ENCODE measurements around the gene RHOF. TPM values are rescaled to one million over a fixed set of nuclear protein-coding genes. Genes with fewer than 3 reads are reported as not detected.
A peak's percentile ranks its signal among the peaks of the same experiment; 100 is the strongest.

Gene RHOF
- total RNA-seq, 4 donors from 2014 or later, result 22.8 to 105 (median 69.9) TPM

GRCh38 chr12:121798787-121799155 lies 5.3 kb upstream of the RHOF start:
- Histone ChIP-seq H3K4me1 (peaks cover 54 to 64% of the 10 kb centered on the region in 2 donors), H3K27me3 (no peaks in the 10 kb centered on the region), H3K36me3 (no peaks in the 10 kb centered on the region), H3K27ac (peak overlapping the region; percentile 100), H3K9me3 (no peaks in the 10 kb centered on the region), H3K4me3 (replicated peaks in 1 of 3) (peak overlapping the region in 1 of 3 donors; percentile 89)
- intact Hi-C loops (cut with DNase I), result no loop called here
- TF ChIP-seq CTCF (IDR thresholded peaks at IDR 0.05), result no peak
- TF ChIP-seq POLR2A (IDR thresholded peaks at IDR 0.05), result no peak
- no peak for DNase-seq
- 74 to 81% methylated on average over 7 to 10 of the region's 10 CpGs for WGBS, 2 donors

GRCh38 chr12:121797937-121798786 lies 4.7 kb upstream of the RHOF start:
- Histone ChIP-seq H3K27me3 (no peaks in the 10 kb centered on the region), H3K9me3 (no peaks in the 10 kb centered on the region), H3K27ac (peak overlapping the region; percentile 100), H3K4me1 (peaks cover 59 to 67% of the 10 kb centered on the region in 2 donors), H3K4me3 (replicated peaks in 1 of 3) (peak overlapping the region in 1 of 3 donors; percentile 89), H3K36me3 (no peaks in the 10 kb centered on the region)
- no peak for TF ChIP-seq CTCF (IDR thresholded peaks at IDR 0.05)
- TF ChIP-seq POLR2A (IDR thresholded peaks at IDR 0.05), result no peak
- DNase-seq, result peak; percentile 81 to 83
- intact Hi-C loops (cut with DNase I), result no loop called here
- WGBS, 2 donors, result 39 to 40% methylated on average over 7 to 11 of the region's 19 CpGs

DNA sequence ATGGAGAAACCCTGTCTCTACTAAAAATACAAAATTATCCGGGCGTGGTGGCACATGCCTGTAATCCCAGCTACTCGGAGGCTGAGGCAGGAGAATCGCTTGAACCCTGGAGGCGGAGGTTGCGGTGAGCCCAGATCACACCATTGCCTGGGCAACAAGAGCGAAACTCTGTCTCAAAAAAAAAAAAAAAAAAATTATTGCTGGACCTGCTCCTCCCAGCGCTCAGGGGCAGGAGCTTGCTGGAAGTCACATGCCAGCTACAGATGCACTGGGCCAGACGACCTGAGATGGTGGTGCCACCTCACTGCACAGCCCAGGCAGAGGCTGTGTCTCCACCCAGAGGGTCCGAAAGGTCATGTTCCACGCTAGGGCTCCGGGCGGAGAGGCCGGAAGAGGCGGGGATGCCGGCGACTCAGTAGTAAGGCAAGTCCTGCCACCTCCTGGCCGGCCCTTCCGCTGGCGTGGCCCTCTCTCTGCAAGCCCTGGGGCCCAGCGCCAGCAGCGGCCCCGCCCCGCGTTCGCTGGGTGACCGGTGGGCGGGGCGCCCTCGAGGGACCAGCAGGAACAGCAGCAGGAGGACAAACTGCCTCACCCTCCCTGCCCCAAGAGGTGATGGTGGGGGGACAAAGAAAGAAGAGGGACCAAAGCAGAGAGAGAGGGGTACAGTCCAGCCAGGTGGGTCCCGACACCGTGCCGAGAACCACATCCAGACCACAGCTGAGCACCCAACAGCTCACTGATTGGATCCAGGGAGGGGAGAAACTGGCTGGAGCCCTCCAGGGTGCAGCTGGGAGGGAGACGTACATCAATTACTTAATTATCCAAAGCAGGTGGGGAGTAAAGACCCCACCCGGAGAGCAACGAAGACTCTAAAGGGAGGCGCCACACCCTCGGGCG lies 3.6 kb upstream of the RHOF start:
- Histone ChIP-seq H3K4me3 (replicated peaks in 1 of 3) (peak overlapping the region in 1 of 3 donors; percentile 15), H3K27me3 (no peaks in the 10 kb centered on the region), H3K36me3 (no peaks in the 10 kb centered on the region), H3K9me3 (no peaks in the 10 kb centered on the region), H3K4me1 (peaks cover 69 to 70% of the 10 kb centered on the region in 2 donors), H3K27ac (peak overlapping the region; percentile 91 to 100 (median 100))
- peak in 3 of 6 experiments; percentile 18 to 54 (median 27) for TF ChIP-seq CTCF (IDR thresholded peaks at IDR 0.05)
- TF ChIP-seq POLR2A (IDR thresholded peaks at IDR 0.05), result peak in 1 of 2 donors; percentile 81
- 17 to 31% methylated on average over 23 to 30 of the region's 39 CpGs for WGBS, 2 donors
- intact Hi-C loops (cut with DNase I), result no loop called here
- DNase-seq, result peak; percentile 99 to 100

GRCh38 chr12:121795034-121795968 lies 1.8 kb upstream of the RHOF start:
- peak overlapping the region; percentile 58 to 100 (median 100) for H3K27ac ChIP-seq
- TF ChIP-seq CTCF (IDR thresholded peaks at IDR 0.05) (peak; percentile 93 to 95 (median 94)), POLR2A (IDR thresholded peaks at IDR 0.05) (no peak)
- H3K9me3 ChIP-seq, result no peaks in the 10 kb centered on the region
- H3K4me1 ChIP-seq, result peaks cover 66 to 80% of the 10 kb centered on the region in 2 donors
- no peaks in the 10 kb centered on the region for H3K36me3 ChIP-seq
- H3K27me3 ChIP-seq, result no peaks in the 10 kb centered on the region
- no peak overlapping the region for H3K4me3 ChIP-seq (replicated peaks in 1 of 3)
- intact Hi-C loops (cut with DNase I), result loop anchor here (2.0 kb wide), 1 partner anchor 18 kb away; no protein-coding TSS in a partner anchor
- WGBS, 2 donors, result 39 to 41% methylated on average over 12 to 15 of the region's 15 CpGs
- peak; percentile 89 to 92 for DNase-seq
